Measurements from ENCODE around the gene RBMY1B.
"Not testable (repeated sequence)": the region's sequence is repeated elsewhere in the genome, so short reads cannot be mapped to it uniquely, and the experiment has no call there.

GRCh38 chrY:21511038-21511437 is at the start of gene RBMY1B:
- TF ChIP-seq GATA3, GATA2 (IDR thresholded peaks at IDR 0.05; ENCODE audit: low read depth, low read length): not testable (repeated sequence)
